ENCODE measurements around the gene FAIM2. TPM values are rescaled to one million over a fixed set of nuclear protein-coding genes. Genes with fewer than 3 reads are reported as not detected.

Gene FAIM2
- total RNA-seq, 1 experiment from 2014 or later = 0.09 TPM

DNA sequence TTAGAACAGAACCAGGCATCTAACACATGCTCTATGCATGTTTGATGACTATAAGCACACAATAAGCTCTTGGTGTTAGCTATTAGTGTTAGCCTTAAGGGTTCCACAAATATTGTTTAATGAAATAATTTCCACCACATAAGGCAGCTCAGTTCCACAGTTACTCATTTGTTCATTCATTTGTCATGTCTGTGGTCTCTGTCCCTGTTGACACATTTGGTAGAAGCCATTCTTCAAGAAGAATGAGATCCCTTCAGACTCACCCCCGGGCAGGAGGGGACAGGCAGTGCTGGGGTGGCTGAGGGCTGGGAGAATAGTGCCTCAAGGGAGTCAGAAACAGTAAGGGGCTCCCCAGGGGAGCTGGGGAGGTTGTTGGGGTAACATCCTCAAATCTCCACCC is 3.7 kb upstream of the FAIM2 start:
- ChIA-PET POLR2A (no interaction called here), CTCF (interaction anchor here (0.7 kb wide), 1 partner anchor 166 kb away, joined by 4 read pairs; the partner anchor contains the start of gene TMBIM6)
- intact Hi-C loops (cut with micrococcal nuclease; ENCODE audit: unreplicated experiment) = no loop called here
- Mint-ChIP-seq H3K36me3 (ENCODE audit: insufficient read depth, unreplicated experiment) (no peaks in the 10 kb centered on the region), H3K27ac (ENCODE audit: unreplicated experiment) (no peak overlapping the region), H3K4me1 (ENCODE audit: low read depth, unreplicated experiment) (peaks cover 7% of the 10 kb centered on the region), H3K4me3 (ENCODE audit: unreplicated experiment) (no peak overlapping the region), H3K9me3 (ENCODE audit: unreplicated experiment) (no peaks in the 10 kb centered on the region), H3K27me3 (ENCODE audit: insufficient read depth, unreplicated experiment) (no peaks in the 10 kb centered on the region)
- TF ChIP-seq, protein P1, sequence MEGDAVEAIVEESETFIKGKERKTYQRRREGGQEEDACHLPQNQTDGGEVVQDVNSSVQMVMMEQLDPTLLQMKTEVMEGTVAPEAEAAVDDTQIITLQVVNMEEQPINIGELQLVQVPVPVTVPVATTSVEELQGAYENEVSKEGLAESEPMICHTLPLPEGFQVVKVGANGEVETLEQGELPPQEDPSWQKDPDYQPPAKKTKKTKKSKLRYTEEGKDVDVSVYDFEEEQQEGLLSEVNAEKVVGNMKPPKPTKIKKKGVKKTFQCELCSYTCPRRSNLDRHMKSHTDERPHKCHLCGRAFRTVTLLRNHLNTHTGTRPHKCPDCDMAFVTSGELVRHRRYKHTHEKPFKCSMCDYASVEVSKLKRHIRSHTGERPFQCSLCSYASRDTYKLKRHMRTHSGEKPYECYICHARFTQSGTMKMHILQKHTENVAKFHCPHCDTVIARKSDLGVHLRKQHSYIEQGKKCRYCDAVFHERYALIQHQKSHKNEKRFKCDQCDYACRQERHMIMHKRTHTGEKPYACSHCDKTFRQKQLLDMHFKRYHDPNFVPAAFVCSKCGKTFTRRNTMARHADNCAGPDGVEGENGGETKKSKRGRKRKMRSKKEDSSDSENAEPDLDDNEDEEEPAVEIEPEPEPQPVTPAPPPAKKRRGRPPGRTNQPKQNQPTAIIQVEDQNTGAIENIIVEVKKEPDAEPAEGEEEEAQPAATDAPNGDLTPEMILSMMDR (IDR thresholded peaks at IDR 0.05; ENCODE audit: insufficient read depth in 1 of 2, low read depth in 1 of 2, low read length in 1 of 2, severe bottlenecking in 1 of 2, unreplicated experiment in 1 of 2) = no peak
- no TSS peak for BruUV-seq (replicated peaks)
- H3K4me1 ChIP-seq = no peaks in the 10 kb centered on the region
- DNase-seq = peak in 1 of 2 experiments; percentile 19
- H3K4me3 ChIP-seq (ENCODE audit: low read depth, low read length) = no peak overlapping the region
- H3K9me3 ChIP-seq = no peaks in the 10 kb centered on the region
- H3K36me3 ChIP-seq (ENCODE audit: control insufficient read depth, insufficient read depth, low read length) = no peaks in the 10 kb centered on the region
- H3K27me3 ChIP-seq (replicated peaks; ENCODE audit: control insufficient read depth, insufficient read depth, low read length) = no peaks in the 10 kb centered on the region

DNA sequence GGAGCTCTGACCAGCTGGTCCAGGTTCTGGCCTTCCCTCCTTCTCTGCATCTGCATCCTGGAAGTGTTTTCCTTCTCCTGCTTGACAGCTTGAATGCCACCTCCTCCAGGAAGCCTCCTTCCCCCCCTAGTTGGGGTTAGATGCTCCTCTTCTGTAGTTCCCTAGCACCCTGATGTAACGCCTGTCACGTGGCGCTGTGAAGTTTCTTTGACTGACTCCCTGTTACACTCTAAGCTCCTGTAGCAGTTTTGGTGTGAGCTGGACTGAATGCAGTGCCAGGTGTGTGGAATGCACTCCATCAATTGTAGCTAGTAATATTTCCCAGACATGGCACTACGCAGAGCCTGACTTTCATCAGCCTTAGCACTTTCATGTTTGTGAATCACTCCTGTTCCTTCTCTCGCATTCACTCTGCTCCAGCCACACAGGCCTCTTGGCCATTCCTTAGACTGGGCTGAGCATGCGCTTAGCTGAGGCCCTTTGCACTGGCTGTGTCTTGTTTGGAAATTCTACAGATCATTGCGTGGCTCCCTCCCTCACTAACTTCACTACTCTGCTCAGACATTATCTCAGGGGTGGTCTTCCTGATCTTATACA is 2.1 kb upstream of the FAIM2 start:
- Histone ChIP-seq H3K27me3 (replicated peaks; ENCODE audit: control insufficient read depth, insufficient read depth, low read length) (no peaks in the 10 kb centered on the region), H3K4me1 (no peaks in the 10 kb centered on the region), H3K36me3 (ENCODE audit: control insufficient read depth, insufficient read depth, low read length) (no peaks in the 10 kb centered on the region), H3K9me3 (no peaks in the 10 kb centered on the region), H3K4me3 (ENCODE audit: low read depth, low read length) (no peak overlapping the region)
- ChIA-PET CTCF (no interaction called here), POLR2A (interaction anchor here (0.5 kb wide), 1 partner anchor 223 kb away, joined by 4 read pairs; no protein-coding TSS in a partner anchor)
- peaks cover 7% of the 10 kb centered on the region for H3K4me1 Mint-ChIP-seq (ENCODE audit: low read depth, unreplicated experiment)
- H3K9me3 Mint-ChIP-seq (ENCODE audit: unreplicated experiment) = no peaks in the 10 kb centered on the region
- no peaks in the 10 kb centered on the region for H3K27me3 Mint-ChIP-seq (ENCODE audit: insufficient read depth, unreplicated experiment)
- H3K27ac Mint-ChIP-seq (ENCODE audit: unreplicated experiment) = peak overlapping the region; percentile 16
- TF ChIP-seq, protein P1 (IDR thresholded peaks at IDR 0.05; ENCODE audit: insufficient read depth in 1 of 2, low read depth in 1 of 2, low read length in 1 of 2, severe bottlenecking in 1 of 2, unreplicated experiment in 1 of 2) = no peak
- H3K36me3 Mint-ChIP-seq (ENCODE audit: insufficient read depth, unreplicated experiment) = no peaks in the 10 kb centered on the region
- DNase-seq = no peak
- intact Hi-C loops (cut with micrococcal nuclease; ENCODE audit: unreplicated experiment) = no loop called here
- no peak overlapping the region for H3K4me3 Mint-ChIP-seq (ENCODE audit: unreplicated experiment)
- no TSS peak for BruUV-seq (replicated peaks)

DNA sequence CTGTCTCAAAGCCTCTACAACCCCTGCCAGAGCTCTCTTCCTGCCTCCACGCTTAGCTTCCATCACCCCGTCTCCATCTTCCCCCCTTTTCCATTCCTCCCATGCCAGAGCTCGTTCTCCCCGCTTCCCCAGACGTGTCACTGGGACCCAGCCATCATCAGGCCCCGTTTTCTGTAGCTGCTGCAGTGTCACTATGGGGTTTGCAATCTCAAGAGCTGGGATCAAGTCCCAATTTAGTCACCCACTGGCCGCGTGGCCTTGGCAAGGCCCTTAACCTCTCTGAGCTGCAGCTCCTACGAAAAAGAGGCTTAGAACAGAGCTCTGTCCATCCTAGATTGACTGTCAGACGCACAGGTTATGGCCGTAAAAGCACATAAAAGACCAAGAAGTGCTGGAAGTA is 901 bp upstream of the FAIM2 start:
- H3K4me1 ChIP-seq = no peaks in the 10 kb centered on the region
- ChIA-PET POLR2A (no interaction called here), CTCF (interaction anchor here (1.2 kb wide), 1 partner anchor 37 kb away, joined by 4 read pairs; no protein-coding TSS in a partner anchor)
- H3K27me3 ChIP-seq (replicated peaks; ENCODE audit: control insufficient read depth, insufficient read depth, low read length) = no peaks in the 10 kb centered on the region
- peaks cover under 1% of the 10 kb centered on the region for H3K36me3 Mint-ChIP-seq (ENCODE audit: insufficient read depth, unreplicated experiment)
- no peak overlapping the region for H3K4me3 ChIP-seq (ENCODE audit: low read depth, low read length)
- DNase-seq = no peak
- H3K9me3 Mint-ChIP-seq (ENCODE audit: unreplicated experiment) = no peaks in the 10 kb centered on the region
- intact Hi-C loops (cut with micrococcal nuclease; ENCODE audit: unreplicated experiment) = loop anchor here (5.0 kb wide), 1 partner anchor 37 kb away; no protein-coding TSS in a partner anchor
- no peaks in the 10 kb centered on the region for H3K36me3 ChIP-seq (ENCODE audit: control insufficient read depth, insufficient read depth, low read length)
- no TSS peak for BruUV-seq (replicated peaks)
- H3K4me1 Mint-ChIP-seq (ENCODE audit: low read depth, unreplicated experiment) = peaks cover 7% of the 10 kb centered on the region
- H3K9me3 ChIP-seq = no peaks in the 10 kb centered on the region
- no peak overlapping the region for H3K27ac Mint-ChIP-seq (ENCODE audit: unreplicated experiment)
- TF ChIP-seq, protein P1 (IDR thresholded peaks at IDR 0.05; ENCODE audit: insufficient read depth in 1 of 2, low read depth in 1 of 2, low read length in 1 of 2, severe bottlenecking in 1 of 2, unreplicated experiment in 1 of 2) = no peak
- H3K27me3 Mint-ChIP-seq (ENCODE audit: insufficient read depth, unreplicated experiment) = no peaks in the 10 kb centered on the region
- H3K4me3 Mint-ChIP-seq (ENCODE audit: unreplicated experiment) = no peak overlapping the region

All from Caco-2 (cell line).